Mesendoderm (in vitro differentiated cells): ENCODE data around the gene LRRC7.

ENCODE experiments used
- DNase-seq: peaks from one replicate; pipeline ENCODE4 v3.0.0; 2013
- H2AK5ac ChIP-seq: 2 replicates; pipeline ENCODE4 v1.6.1; 2013; ENCODE audit warnings: low read length, inconsistent platforms
- H2BK120ac ChIP-seq: 2 replicates; pipeline ENCODE4 v1.6.1; 2013; ENCODE audit warnings: low read depth, mild to moderate bottlenecking, low read length, moderate library complexity, mixed read lengths
- H2BK15ac ChIP-seq: replicated peaks from 2 replicates; pipeline ENCODE4 v1.6.1; 2013; ENCODE audit warnings: low read depth, mild to moderate bottlenecking, moderate library complexity
- H2BK5ac ChIP-seq: 2 replicates; pipeline ENCODE4 v1.6.1; 2013; ENCODE audit warnings: low read length, inconsistent platforms
- H3K18ac ChIP-seq: 2 replicates; pipeline ENCODE4 v1.6.1; 2013; ENCODE audit warnings: mild to moderate bottlenecking, low read length, mixed read lengths
- H3K23ac ChIP-seq: one replicate; pipeline ENCODE4 v1.6.1; 2013; ENCODE audit warnings: low read length
- H3K27ac ChIP-seq: 2 replicates; pipeline ENCODE4 v1.5.1; 2013; ENCODE audit warnings: low read depth, mild to moderate bottlenecking, inconsistent platforms, low read length, moderate library complexity
- H3K27me3 ChIP-seq: 2 replicates; pipeline ENCODE4 v1.6.1; 2013; ENCODE audit warnings: low read length, control low read depth, mild to moderate bottlenecking, inconsistent platforms; ENCODE audit not compliant: insufficient read depth, poor library complexity
- H3K36me3 ChIP-seq: 2 replicates; pipeline ENCODE4 v1.6.1; 2013; ENCODE audit warnings: low read length, inconsistent platforms; ENCODE audit not compliant: control insufficient read depth, insufficient read depth
- H3K4ac ChIP-seq: one replicate; pipeline ENCODE4 v1.6.1; 2013; ENCODE audit warnings: low read depth, mild to moderate bottlenecking, low read length, moderate library complexity
- H3K4me1 ChIP-seq: 2 replicates; pipeline ENCODE4 v1.6.1; 2013; ENCODE audit warnings: low read depth, low read length, inconsistent platforms; ENCODE audit not compliant: control insufficient read depth
- H3K4me2 ChIP-seq: 2 replicates; pipeline ENCODE4 v1.6.1; 2013; ENCODE audit warnings: low read length
- H3K4me3 ChIP-seq: 2 replicates; pipeline ENCODE4 v1.5.1; 2013; ENCODE audit warnings: mild to moderate bottlenecking, low read length
- H3K56ac ChIP-seq: one replicate; pipeline ENCODE4 v1.6.1; 2013; ENCODE audit warnings: low read length
- H3K79me1 ChIP-seq: 2 replicates; pipeline ENCODE4 v1.6.1; 2013; ENCODE audit warnings: low read length, inconsistent platforms
- H3K79me2 ChIP-seq: 2 replicates; pipeline ENCODE4 v1.6.1; 2013; ENCODE audit warnings: mild to moderate bottlenecking, low read length; ENCODE audit not compliant: control insufficient read depth, insufficient read depth
- H3K9ac ChIP-seq: 2 replicates; pipeline ENCODE4 v1.6.1; 2013; ENCODE audit warnings: low read length, inconsistent platforms
- H4K5ac ChIP-seq: one replicate; pipeline ENCODE4 v1.6.1; 2013; ENCODE audit warnings: low read length
- H4K8ac ChIP-seq: one replicate; pipeline ENCODE4 v1.6.1; 2013; ENCODE audit warnings: low read depth, mild to moderate bottlenecking, control low read depth, low read length, moderate library complexity
- WGBS: extraction: QIAGEN DNeasy Blood & Tissue Kit; methylation state at CpG from one replicate; pipeline ENCODE4 v1.1.7; 2013; ENCODE audit warnings: low lambda C conversion rate, missing lambda C conversion rate; ENCODE audit not compliant: insufficient coverage; ENCODE audit errors: extremely low coverage; 5-methylcytosine and 5-hydroxymethylcytosine counted together

LRRC7 gene

DNA sequence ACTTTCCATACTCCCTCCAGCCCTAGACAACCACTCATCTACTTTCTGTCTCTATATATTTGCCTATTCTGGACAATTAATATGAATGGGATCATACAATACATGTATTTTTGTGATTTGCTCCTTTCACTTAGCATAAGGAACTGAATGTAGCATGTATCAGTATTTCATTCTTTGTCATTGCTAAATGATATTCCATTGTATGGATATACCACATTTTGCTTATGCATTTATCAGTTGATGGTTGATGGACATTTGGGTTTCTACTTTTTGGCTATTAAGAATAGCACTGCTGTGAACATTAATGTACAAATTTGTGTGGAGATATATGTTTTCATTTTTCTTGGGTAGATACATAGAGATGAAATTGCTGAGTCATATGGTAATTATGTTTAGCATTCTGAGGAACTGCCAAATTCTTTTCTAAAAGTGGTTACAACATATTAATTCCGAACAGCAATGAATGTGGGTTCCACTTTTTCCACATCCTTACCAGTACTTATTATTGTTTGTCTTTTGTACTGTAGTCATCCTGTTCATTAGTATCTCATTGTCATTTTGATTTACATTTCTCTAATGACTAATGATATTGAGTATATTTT lies 516.7 kb downstream of the LRRC7 start:
- Histone ChIP-seq H4K8ac (no peak overlapping the region), H3K36me3 (no peaks in the 10 kb centered on the region), H3K4me2 (no peak overlapping the region), H3K18ac (no peak overlapping the region), H3K27ac (no peak overlapping the region), H3K4me1 (no peaks in the 10 kb centered on the region), H3K27me3 (no peaks in the 10 kb centered on the region), H2AK5ac (no peak overlapping the region), H3K4ac (no peak overlapping the region), H3K79me2 (no peaks in the 10 kb centered on the region), H3K79me1 (no peaks in the 10 kb centered on the region), H2BK15ac (no peak overlapping the region), H3K4me3 (no peak overlapping the region), H2BK5ac (no peak overlapping the region), H2BK120ac (no peak overlapping the region), H3K56ac (no peak overlapping the region), H3K23ac (no peak overlapping the region), H4K5ac (no peak overlapping the region), H3K9ac (no peak overlapping the region)
- no peak for DNase-seq
- WGBS, result no CpG with 5 or more reads among the region's 1 CpG

DNA sequence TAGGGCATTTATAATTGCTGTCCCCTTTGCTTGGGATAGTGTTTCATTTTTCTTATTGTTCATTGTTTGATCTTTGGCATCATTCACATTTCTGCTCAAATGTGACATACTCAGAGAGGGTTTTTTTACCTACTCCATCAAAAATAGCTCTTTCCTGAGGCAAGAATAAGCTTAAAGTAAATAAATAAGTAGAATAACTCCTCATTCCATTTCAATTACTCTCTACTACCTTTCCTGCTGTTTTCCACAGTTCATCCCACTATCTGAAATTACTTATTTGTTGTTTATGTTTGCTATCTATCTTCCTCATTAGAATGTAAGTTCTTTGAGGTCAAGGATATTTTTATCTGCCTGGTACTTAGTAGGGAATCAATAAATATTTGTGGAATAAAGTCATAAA lies 517.8 kb downstream of the LRRC7 start:
- Histone ChIP-seq H2AK5ac (no peak overlapping the region), H3K23ac (no peak overlapping the region), H3K27ac (no peak overlapping the region), H2BK120ac (no peak overlapping the region), H3K4me2 (no peak overlapping the region), H3K79me1 (no peaks in the 10 kb centered on the region), H3K4ac (no peak overlapping the region), H3K4me3 (no peak overlapping the region), H2BK5ac (no peak overlapping the region), H3K18ac (no peak overlapping the region), H3K27me3 (no peaks in the 10 kb centered on the region), H4K5ac (no peak overlapping the region), H3K79me2 (no peaks in the 10 kb centered on the region), H3K56ac (no peak overlapping the region), H4K8ac (no peak overlapping the region), H3K9ac (no peak overlapping the region), H3K4me1 (no peaks in the 10 kb centered on the region), H3K36me3 (no peaks in the 10 kb centered on the region), H2BK15ac (no peak overlapping the region)
- no peak for DNase-seq

DNA sequence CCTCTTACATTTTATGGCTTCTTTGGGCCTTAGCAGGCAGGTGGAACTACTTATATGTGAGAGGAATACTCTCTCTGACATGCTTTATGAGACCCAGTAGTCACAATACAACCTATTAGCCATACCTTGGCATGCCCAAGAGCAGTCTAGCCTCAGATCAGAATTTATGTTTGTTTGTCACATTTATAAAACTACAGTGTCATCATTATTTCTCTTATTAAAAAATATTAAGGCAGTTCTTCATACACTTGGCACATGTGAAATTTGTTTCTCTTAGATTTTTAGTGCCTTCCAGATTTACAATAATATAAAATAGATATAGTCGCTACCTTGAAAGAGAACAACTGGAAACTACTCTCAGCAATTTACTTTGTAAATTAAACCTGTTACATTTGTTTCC lies 519.2 kb downstream of the LRRC7 start:
- no peak overlapping the region for H2AK5ac ChIP-seq
- no peak overlapping the region for H3K18ac ChIP-seq
- no peak overlapping the region for H3K4ac ChIP-seq
- H3K23ac ChIP-seq, result no peak overlapping the region
- H3K4me3 ChIP-seq, result no peak overlapping the region
- no CpG with 5 or more reads among the region's 1 CpG for WGBS
- H2BK5ac ChIP-seq, result no peak overlapping the region
- DNase-seq, result no peak
- H3K56ac ChIP-seq, result no peak overlapping the region
- no peak overlapping the region for H3K4me2 ChIP-seq
- H2BK120ac ChIP-seq, result no peak overlapping the region
- H2BK15ac ChIP-seq, result no peak overlapping the region
- H4K8ac ChIP-seq, result no peak overlapping the region
- no peaks in the 10 kb centered on the region for H3K36me3 ChIP-seq
- no peak overlapping the region for H3K9ac ChIP-seq
- no peak overlapping the region for H3K27ac ChIP-seq
- H4K5ac ChIP-seq, result no peak overlapping the region
- H3K4me1 ChIP-seq, result no peaks in the 10 kb centered on the region
- H3K79me1 ChIP-seq, result no peaks in the 10 kb centered on the region
- H3K27me3 ChIP-seq, result no peaks in the 10 kb centered on the region
- H3K79me2 ChIP-seq, result no peaks in the 10 kb centered on the region

DNA sequence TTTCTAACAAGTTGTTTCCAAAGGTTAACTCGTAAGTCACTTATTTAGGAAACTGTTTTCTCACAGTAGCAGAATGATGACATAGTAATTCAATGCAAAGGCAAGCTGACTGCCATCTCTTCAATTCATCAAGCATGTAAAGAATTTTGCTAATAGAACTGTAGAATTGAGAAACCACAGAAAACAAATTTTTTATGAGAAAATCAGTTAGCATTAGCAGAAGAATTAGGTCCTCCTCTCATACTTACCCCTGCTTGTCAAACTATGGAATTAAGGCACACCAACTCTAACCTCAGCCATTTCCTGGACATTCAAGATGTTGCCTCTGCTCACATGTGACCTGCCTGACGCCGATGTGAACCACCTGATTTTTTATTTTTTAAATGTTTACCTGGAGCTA lies 522.4 kb downstream of the LRRC7 start:
- H3K4me2 ChIP-seq, result no peak overlapping the region
- H3K27me3 ChIP-seq, result no peaks in the 10 kb centered on the region
- no peaks in the 10 kb centered on the region for H3K4me1 ChIP-seq
- no peak overlapping the region for H2BK15ac ChIP-seq
- no peaks in the 10 kb centered on the region for H3K36me3 ChIP-seq
- no peak overlapping the region for H3K27ac ChIP-seq
- no peak overlapping the region for H2BK120ac ChIP-seq
- no peak overlapping the region for H3K18ac ChIP-seq
- no peaks in the 10 kb centered on the region for H3K79me1 ChIP-seq
- no peak overlapping the region for H3K4ac ChIP-seq
- no peak overlapping the region for H2AK5ac ChIP-seq
- H4K8ac ChIP-seq, result no peak overlapping the region
- H2BK5ac ChIP-seq, result no peak overlapping the region
- no CpG with 5 or more reads among the region's 3 CpGs for WGBS
- no peak overlapping the region for H3K56ac ChIP-seq
- no peak overlapping the region for H4K5ac ChIP-seq
- no peak overlapping the region for H3K9ac ChIP-seq
- H3K23ac ChIP-seq, result no peak overlapping the region
- H3K4me3 ChIP-seq, result no peak overlapping the region
- peak; percentile 8 for DNase-seq
- H3K79me2 ChIP-seq, result no peaks in the 10 kb centered on the region

DNA sequence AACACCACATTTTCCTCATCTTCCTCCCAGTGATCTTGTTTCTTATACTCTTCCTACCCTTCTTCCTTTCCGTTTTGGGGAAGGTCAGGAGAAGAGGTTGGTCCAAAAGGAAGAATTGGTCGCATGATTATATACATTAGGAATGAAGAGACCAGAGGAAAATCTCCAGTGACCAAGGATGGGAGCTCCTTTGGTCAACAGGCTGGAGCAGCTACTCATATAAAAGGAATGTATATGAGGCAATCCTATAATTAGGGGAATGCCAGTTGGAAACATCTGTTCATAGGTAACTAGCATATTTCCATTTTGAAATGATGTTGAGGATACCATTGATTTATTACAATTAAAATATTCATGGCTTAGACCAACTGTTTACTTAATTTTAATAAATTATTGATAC lies 523.2 kb downstream of the LRRC7 start:
- Histone ChIP-seq H4K8ac (no peak overlapping the region), H3K27me3 (no peaks in the 10 kb centered on the region), H3K36me3 (no peaks in the 10 kb centered on the region), H3K23ac (no peak overlapping the region), H3K27ac (no peak overlapping the region), H3K4ac (no peak overlapping the region), H2BK120ac (no peak overlapping the region), H3K9ac (no peak overlapping the region), H4K5ac (no peak overlapping the region), H2AK5ac (no peak overlapping the region), H2BK5ac (no peak overlapping the region), H3K18ac (no peak overlapping the region), H2BK15ac (no peak overlapping the region), H3K79me1 (no peaks in the 10 kb centered on the region), H3K4me2 (no peak overlapping the region), H3K4me1 (no peaks in the 10 kb centered on the region), H3K56ac (no peak overlapping the region), H3K4me3 (no peak overlapping the region), H3K79me2 (no peaks in the 10 kb centered on the region)
- WGBS, result no CpG with 5 or more reads among the region's 2 CpGs
- DNase-seq, result peak; percentile 25

DNA sequence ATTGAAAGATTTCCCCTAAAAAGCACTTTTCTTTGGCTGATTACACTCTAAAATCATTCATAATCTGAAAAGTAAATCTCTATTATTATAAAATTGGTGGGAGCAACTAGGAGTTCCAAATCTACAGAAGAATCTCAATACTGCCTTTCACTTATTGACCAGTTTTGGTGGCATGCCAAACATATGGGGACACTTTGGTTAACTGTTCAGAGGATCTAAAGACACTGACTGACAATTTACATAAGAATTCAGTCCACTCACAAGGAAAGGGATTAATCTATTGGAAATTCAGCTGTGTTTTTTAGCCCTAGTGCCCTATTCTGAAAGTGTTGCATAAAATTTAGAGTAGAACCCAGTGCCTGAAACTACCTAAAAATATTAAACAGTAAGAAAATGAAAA lies 524.1 kb downstream of the LRRC7 start:
- H4K8ac ChIP-seq, result no peak overlapping the region

More for the DNA sequence above, 524.1 kb downstream of the LRRC7 start:
- Histone ChIP-seq H3K23ac (no peak overlapping the region), H3K4me2 (no peak overlapping the region), H3K9ac (no peak overlapping the region), H3K79me1 (no peaks in the 10 kb centered on the region), H2BK15ac (no peak overlapping the region), H3K27me3 (no peaks in the 10 kb centered on the region), H3K27ac (no peak overlapping the region), H4K5ac (no peak overlapping the region), H3K36me3 (no peaks in the 10 kb centered on the region), H3K18ac (no peak overlapping the region), H2BK5ac (no peak overlapping the region), H3K79me2 (no peaks in the 10 kb centered on the region), H3K4ac (no peak overlapping the region), H3K56ac (no peak overlapping the region), H3K4me1 (no peaks in the 10 kb centered on the region), H2AK5ac (no peak overlapping the region), H3K4me3 (no peak overlapping the region), H2BK120ac (no peak overlapping the region)
- DNase-seq, result no peak
